Stimulated activated CD8-positive, alpha-beta memory T cell treated with anti-CD3 and anti-CD28 coated beads, Interleukin-4, amount 100 ng/mL, for 4 hours (primary cell): Measurements from ENCODE around the gene SLFN12L.

Source experiments
- DNase-seq, 2 donors: peaks; one replicate each; pipeline ENCODE4 v3.0.0-alpha.2; 2020; ENCODE audit warnings: low read depth in 2 of 2, low spot score in 1 of 2

SLFN12L gene

DNA sequence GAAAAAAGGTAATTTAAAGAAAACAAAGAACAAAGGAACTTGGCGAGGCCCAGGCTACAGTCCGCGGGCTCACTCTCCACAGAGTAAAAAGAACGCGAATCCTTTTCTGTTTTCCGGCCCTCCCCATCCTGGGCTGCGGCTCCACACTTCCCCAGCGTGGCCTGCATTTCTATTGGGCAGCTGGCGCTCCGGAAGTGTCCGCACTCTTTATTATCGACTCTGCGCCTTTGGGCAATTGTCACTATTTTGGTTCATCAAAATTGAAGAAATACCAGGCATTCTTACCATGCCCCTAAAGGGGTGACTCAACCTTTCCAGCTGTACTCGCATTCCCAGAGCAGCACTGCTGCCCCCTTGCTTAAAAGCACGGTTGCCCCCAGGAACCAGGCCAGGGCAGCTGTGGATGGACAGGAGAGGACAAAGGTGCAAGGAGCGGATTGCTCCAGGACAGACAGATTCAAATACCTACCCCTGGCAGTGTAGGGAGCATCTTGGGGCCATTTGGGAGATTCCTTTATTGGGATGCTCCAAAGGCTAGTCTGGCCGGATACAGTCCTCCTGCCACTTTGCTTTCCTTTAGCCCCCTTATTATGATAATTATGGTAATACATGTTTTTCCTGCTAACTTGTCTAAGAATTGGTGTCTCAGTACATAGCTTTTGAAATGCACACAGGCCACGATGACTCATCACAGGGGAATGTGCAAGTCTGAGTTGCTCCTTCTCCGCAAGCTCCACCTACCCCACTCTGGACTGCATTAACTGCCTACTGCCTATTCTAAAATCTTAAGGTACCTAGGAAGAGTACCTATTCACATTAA, 104.2 kb downstream of the SLFN12L start:
- peak in 1 of 2 donors; percentile 65 for DNase-seq

DNA sequence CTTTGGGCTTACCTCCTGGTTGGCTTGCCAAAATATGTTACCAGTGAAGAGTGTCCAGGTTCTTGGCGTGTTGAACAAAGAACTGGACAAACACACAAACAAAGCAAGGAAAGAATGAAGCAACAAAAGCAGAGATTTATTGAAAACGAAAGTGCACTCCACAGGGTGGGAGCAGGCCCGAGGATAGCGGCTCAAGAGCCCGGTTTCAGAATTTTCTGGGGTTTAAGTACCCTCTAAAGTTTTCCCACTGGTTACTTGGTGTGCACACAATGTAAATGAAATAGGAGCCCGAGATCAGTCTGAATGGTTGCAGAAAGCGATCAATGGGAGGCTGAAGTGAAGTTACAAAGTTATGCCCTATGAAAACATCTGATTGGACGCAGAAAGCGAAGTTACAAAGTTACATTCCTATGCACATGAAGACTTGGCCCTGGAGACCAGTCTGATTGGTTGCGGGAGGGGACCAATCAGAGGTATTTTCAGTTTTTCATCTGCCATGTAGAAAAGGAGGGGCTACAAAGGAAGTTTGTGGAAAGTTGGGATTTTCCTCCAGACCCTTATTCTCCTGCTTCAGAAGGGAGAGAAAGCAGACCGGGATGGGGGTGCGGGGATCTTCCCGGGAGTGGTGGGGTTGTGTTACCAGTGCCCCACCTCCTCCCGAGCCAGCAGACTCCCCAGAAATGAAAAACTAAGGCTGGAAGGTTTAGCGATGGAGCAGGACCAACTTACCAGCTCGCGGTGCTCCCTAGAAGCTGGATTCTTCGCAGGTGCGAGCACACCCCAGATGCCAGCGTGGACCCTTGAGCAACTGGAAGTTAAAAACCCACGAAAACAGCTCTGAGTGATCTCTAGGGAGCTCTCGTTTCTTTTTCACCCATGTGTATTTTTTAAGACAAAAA, 105.1 kb downstream of the SLFN12L start, which contains the start of gene SLFN12:
SLFN12 (minus strand) TSS at position 325 of the 899 bp plus-strand sequence. CDS start 9,472 bp downstream, outside the sequence.
- no peak for DNase-seq

DNA sequence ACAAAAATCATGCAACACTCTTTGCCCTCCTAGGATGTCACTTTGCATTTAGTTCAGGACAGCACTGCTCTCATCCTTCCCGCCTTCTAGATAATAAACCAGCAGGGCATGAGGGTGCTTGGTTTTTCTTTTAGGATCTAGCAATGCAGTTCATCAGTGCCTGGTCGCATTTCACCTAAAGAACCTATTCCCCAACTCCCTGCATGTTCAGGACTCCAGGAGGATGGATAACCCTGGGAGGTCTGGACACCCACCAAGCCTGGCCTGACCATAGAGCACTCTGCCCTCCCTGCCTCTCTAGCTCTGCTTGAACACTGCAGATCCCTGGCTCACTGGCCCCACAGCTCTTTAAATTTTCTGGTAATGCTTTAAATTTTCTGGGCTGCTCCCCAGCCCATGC, 107.8 kb downstream of the SLFN12L start:
- DNase-seq: no peak

DNA sequence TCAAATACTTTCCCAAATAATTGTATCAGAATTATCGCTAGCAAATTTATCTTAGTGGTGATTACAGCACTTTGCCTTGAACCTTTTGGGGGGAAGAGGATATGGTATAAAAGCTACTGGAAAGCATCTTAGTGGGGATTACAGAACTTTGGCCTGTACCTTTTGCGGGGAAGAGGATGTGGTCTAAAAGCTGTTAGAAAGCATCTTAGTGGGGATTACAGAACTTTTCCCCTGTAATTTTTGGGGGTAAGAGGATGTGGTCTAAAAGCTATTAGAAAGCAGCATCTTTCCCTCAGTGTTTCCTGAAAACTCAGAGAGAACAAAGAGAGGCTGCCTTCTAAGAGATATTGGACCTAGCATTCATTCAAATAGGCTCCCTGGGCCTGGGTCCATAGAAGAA, 109.2 kb downstream of the SLFN12L start:
- DNase-seq: no peak

DNA sequence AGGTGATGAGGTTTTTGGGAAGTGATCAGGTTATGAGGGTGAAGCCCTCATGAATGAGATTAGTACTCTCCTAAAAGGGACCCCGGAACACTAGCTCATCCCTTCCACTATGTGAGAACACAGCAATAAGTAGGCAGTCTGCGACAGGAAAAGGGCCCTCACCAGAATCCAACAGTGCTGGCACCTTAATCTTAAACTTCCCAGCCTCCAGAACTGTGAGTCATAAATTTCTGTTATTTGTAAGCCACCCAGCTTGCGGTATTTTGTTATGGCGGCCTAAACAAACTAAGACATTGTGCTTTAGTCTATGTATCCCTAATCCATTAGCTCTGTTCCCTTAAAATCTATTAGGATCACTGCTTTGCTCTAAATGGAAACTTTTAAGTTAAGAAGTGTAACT, 113.7 kb downstream of the SLFN12L start:
- no peak for DNase-seq
